Astrocyte (in vitro differentiated cells and primary cell): ENCODE results near the gene ZIC1. TPM values are rescaled to one million over a fixed set of nuclear protein-coding genes. Genes with fewer than 3 reads are reported as not detected.

Source experiments
- DNase-seq: peaks from one replicate; pipeline ENCODE4 v3.0.0-alpha.2; 2010; ENCODE audit warnings: low read depth
- FAIRE-seq: peaks from 2 replicates; lab custom pipeline; 2011; peaks lifted over from hg19 to GRCh38; lab: Jason Lieb, UNC
- H2AFZ ChIP-seq: 2 replicates; pipeline ENCODE4 v1.6.0; 2012; ENCODE audit warnings: low read depth, low read length, inconsistent platforms
- H3K27ac ChIP-seq: 2 replicates; pipeline ENCODE4 v1.5.1; 2011; ENCODE audit warnings: low read depth, low read length, inconsistent platforms
- H3K27me3 ChIP-seq: 2 replicates; pipeline ENCODE4 v1.6.0; 2011; ENCODE audit warnings: low read length, inconsistent platforms; ENCODE audit not compliant: insufficient read depth
- H3K36me3 ChIP-seq: 2 replicates; pipeline ENCODE4 v1.5.1; 2011; ENCODE audit warnings: low read length, inconsistent platforms; ENCODE audit not compliant: insufficient read depth
- H3K4me1 ChIP-seq: 2 replicates; pipeline ENCODE4 v1.5.1; 2011; ENCODE audit warnings: low read length, inconsistent platforms; ENCODE audit not compliant: insufficient read depth
- H3K4me2 ChIP-seq: 2 replicates; pipeline ENCODE4 v1.6.0; 2012; ENCODE audit warnings: low read length, inconsistent platforms
- H3K4me3 ChIP-seq: 2 replicates; pipeline ENCODE4 v1.5.1; 2011; ENCODE audit warnings: low read depth, mild to moderate bottlenecking, low read length, inconsistent platforms; ENCODE audit not compliant: insufficient read depth
- H3K79me2 ChIP-seq: 2 replicates; pipeline ENCODE4 v1.6.0; 2012; ENCODE audit warnings: mild to moderate bottlenecking, low read length, inconsistent platforms; ENCODE audit not compliant: insufficient read depth
- H3K9ac ChIP-seq: 2 replicates; pipeline ENCODE4 v1.6.0; 2012; ENCODE audit warnings: mild to moderate bottlenecking, low read length, inconsistent platforms
- H3K9me3 ChIP-seq: 2 replicates; pipeline ENCODE4 v1.5.1; 2012; ENCODE audit warnings: low read depth, mild to moderate bottlenecking, low read length, inconsistent platforms; ENCODE audit not compliant: insufficient read depth
- H4K20me1 ChIP-seq: 2 replicates; pipeline ENCODE4 v1.6.0; 2012; ENCODE audit warnings: low read length, inconsistent platforms; ENCODE audit not compliant: insufficient read depth
- H3K27ac Mint-ChIP-seq: one replicate; pipeline ENCODE4 v1.8.0; 2021; ENCODE audit warnings: mild to moderate bottlenecking, mixed read lengths; ENCODE audit not compliant: unreplicated experiment
- H3K27me3 Mint-ChIP-seq: one replicate; pipeline ENCODE4 v1.8.0; 2021; ENCODE audit warnings: low read depth, mixed read lengths; ENCODE audit not compliant: unreplicated experiment
- H3K36me3 Mint-ChIP-seq: one replicate; pipeline ENCODE4 v1.8.0; 2021; ENCODE audit warnings: low read depth, mixed read lengths; ENCODE audit not compliant: unreplicated experiment
- H3K4me1 Mint-ChIP-seq: one replicate; pipeline ENCODE4 v1.8.0; 2021; ENCODE audit warnings: low read depth, mixed read lengths; ENCODE audit not compliant: unreplicated experiment
- H3K4me3 Mint-ChIP-seq: one replicate; pipeline ENCODE4 v1.8.0; 2021; ENCODE audit warnings: mild to moderate bottlenecking, moderate library complexity, mixed read lengths; ENCODE audit not compliant: unreplicated experiment
- H3K9me3 Mint-ChIP-seq: one replicate; pipeline ENCODE4 v1.8.0; 2021; ENCODE audit warnings: mild to moderate bottlenecking, mixed read lengths; ENCODE audit not compliant: unreplicated experiment
- CTCF ChIP-seq: IDR thresholded peaks from 2 replicates; pipeline ENCODE4 v1.5.1; 2011; ENCODE audit warnings: low read depth, mild to moderate bottlenecking, inconsistent platforms, low read length, moderate library complexity; ENCODE audit not compliant: insufficient read depth
- EZH2 ChIP-seq: IDR thresholded peaks from 2 replicates; pipeline ENCODE4 v1.6.1; 2012; ENCODE audit warnings: mild to moderate bottlenecking, low read length, inconsistent platforms; ENCODE audit not compliant: insufficient read depth
- total RNA-seq: library from RNA; stranded (reverse); gene quantifications from 2 replicates; pipeline ENCODE4 v1.2.1, GENCODE V29; 2021

Gene ZIC1
- total RNA-seq, 1 donor from 2014 or later, result 0.30 TPM

- H3K4me2 ChIP-seq, result peak overlapping the region; percentile 85
- H3K4me3 ChIP-seq, result peak overlapping the region; percentile 49
- peaks cover 13% of the 10 kb centered on the region for H3K27me3 ChIP-seq
- no peak overlapping the region for H2AFZ ChIP-seq
- FAIRE-seq (peak; percentile 39), DNase-seq (peak; percentile 48)
- no peak overlapping the region for H3K4me3 Mint-ChIP-seq
- peaks cover 23% of the 10 kb centered on the region for H3K9me3 Mint-ChIP-seq
- peaks cover 35% of the 10 kb centered on the region for H3K4me1 ChIP-seq
- H3K9me3 ChIP-seq, result no peaks in the 10 kb centered on the region
- H3K27ac ChIP-seq, result peak overlapping the region; percentile 94
- H3K27ac Mint-ChIP-seq, result peak overlapping the region; percentile 34
- no peaks in the 10 kb centered on the region for H3K36me3 Mint-ChIP-seq
- TF ChIP-seq EZH2 (no peak), CTCF (peak; percentile 25)
- no peaks in the 10 kb centered on the region for H4K20me1 ChIP-seq
- H3K79me2 ChIP-seq, result peaks cover 73% of the 10 kb centered on the region
- H3K27me3 Mint-ChIP-seq, result peaks cover 81% of the 10 kb centered on the region
- peak overlapping the region; percentile 94 for H3K9ac ChIP-seq
- H3K36me3 ChIP-seq, result no peaks in the 10 kb centered on the region
- H3K4me1 Mint-ChIP-seq, result no peaks in the 10 kb centered on the region
Measured at GRCh38 chr3:147397155-147397874, 11.8 kb upstream of the ZIC1 start.

- Histone ChIP-seq H3K27ac (peak overlapping the region; percentile 94), H3K27me3 (peaks cover 13% of the 10 kb centered on the region), H3K4me2 (peak overlapping the region; percentile 85), H3K9me3 (no peaks in the 10 kb centered on the region), H3K4me3 (peak overlapping the region; percentile 49), H3K36me3 (no peaks in the 10 kb centered on the region), H2AFZ (peak overlapping the region; percentile 34), H4K20me1 (no peaks in the 10 kb centered on the region), H3K4me1 (peaks cover 31% of the 10 kb centered on the region), H3K9ac (peak overlapping the region; percentile 94), H3K79me2 (peaks cover 76% of the 10 kb centered on the region)
- no peak overlapping the region for H3K4me3 Mint-ChIP-seq
- FAIRE-seq, result no peak
- H3K27me3 Mint-ChIP-seq, result peaks cover 81% of the 10 kb centered on the region
- TF ChIP-seq EZH2 (no peak), CTCF (no peak)
- H3K4me1 Mint-ChIP-seq, result no peaks in the 10 kb centered on the region
- no peak for DNase-seq
- H3K9me3 Mint-ChIP-seq, result peaks cover 23% of the 10 kb centered on the region
- H3K27ac Mint-ChIP-seq, result peak overlapping the region; percentile 34
- H3K36me3 Mint-ChIP-seq, result no peaks in the 10 kb centered on the region
Measured at GRCh38 chr3:147397875-147398812, 11.0 kb upstream of the ZIC1 start.
